KBM-7 (cell line): ENCODE data around the gene GRIK3.

Source experiments
- DNase-seq: peaks from one replicate; pipeline ENCODE4 v3.0.0-alpha.2; 2015
- in situ Hi-C: fragments of 300-500 bp; cut with MboI; formaldehyde crosslinking; loops from 2 replicates; pipeline ENCODE4 v1.14.3; 2020; ENCODE audit warnings: low sequenced_read_pairs, low pct_unique_long_range_greater_than_20kb, mixed read lengths

The GRIK3 gene

GRCh38 chr1:36789535-36789934 is 244.8 kb downstream of the GRIK3 start:
- in situ Hi-C loops = no loop called here

GRCh38 chr1:36787312-36787913 is 246.9 kb downstream of the GRIK3 start:
- no peak for DNase-seq
- in situ Hi-C loops = no loop called here

More at GRCh38 chr1:36789535-36789934, 244.8 kb downstream of the GRIK3 start:
- no peak for DNase-seq

- in situ Hi-C loops = no loop called here
Measured at GRCh38 chr1:36786425-36786824, 247.9 kb downstream of the GRIK3 start.

GRCh38 chr1:36784147-36784859 is 250.0 kb downstream of the GRIK3 start:
- no peak for DNase-seq
- in situ Hi-C loops = no loop called here

More at GRCh38 chr1:36786425-36786824, 247.9 kb downstream of the GRIK3 start:
- no peak for DNase-seq

GRCh38 chr1:36783475-36783874 is 250.8 kb downstream of the GRIK3 start:
- no peak for DNase-seq
- in situ Hi-C loops = no loop called here

GRCh38 chr1:36782785-36783184 is 251.5 kb downstream of the GRIK3 start:
- in situ Hi-C loops = no loop called here
- no peak for DNase-seq

- in situ Hi-C loops = no loop called here
- no peak for DNase-seq
Measured at GRCh38 chr1:36782085-36782484, 252.2 kb downstream of the GRIK3 start.

- no peak for DNase-seq
- in situ Hi-C loops = no loop called here
Measured at GRCh38 chr1:36781098-36781497, 253.2 kb downstream of the GRIK3 start.

- in situ Hi-C loops = no loop called here
- DNase-seq = no peak
Measured at GRCh38 chr1:36778740-36779139, 255.6 kb downstream of the GRIK3 start.

- DNase-seq = no peak
- in situ Hi-C loops = no loop called here
Measured at GRCh38 chr1:36776948-36777831, 257.1 kb downstream of the GRIK3 start.

GRCh38 chr1:36776256-36776655 is 258.1 kb downstream of the GRIK3 start:
- in situ Hi-C loops = no loop called here
- no peak for DNase-seq

- DNase-seq = no peak
- in situ Hi-C loops = no loop called here
Measured at GRCh38 chr1:36775716-36776115, 258.6 kb downstream of the GRIK3 start.

GRCh38 chr1:36773827-36774541 is 260.3 kb downstream of the GRIK3 start:
- DNase-seq = no peak
- in situ Hi-C loops = no loop called here

GRCh38 chr1:36772647-36773495 is 261.4 kb downstream of the GRIK3 start:
- in situ Hi-C loops = no loop called here

GRCh38 chr1:36771660-36772284 is 262.5 kb downstream of the GRIK3 start:
- in situ Hi-C loops = no loop called here
- DNase-seq = no peak

More at GRCh38 chr1:36772647-36773495, 261.4 kb downstream of the GRIK3 start:
- DNase-seq = no peak

GRCh38 chr1:36771240-36771639 is 263.1 kb downstream of the GRIK3 start:
- no peak for DNase-seq
- in situ Hi-C loops = no loop called here

GRCh38 chr1:36769886-36770830 is 264.2 kb downstream of the GRIK3 start:
- DNase-seq = no peak
- in situ Hi-C loops = no loop called here
